Sigmoid colon (tissue), 4 donors: ENCODE data around the gene TUBGCP6.
A peak's percentile ranks its signal among the peaks of the same experiment; 100 is the strongest.

Experiments
- CTCF ChIP-seq, 4 experiments: fragments of 450-650 bp in 3 of 4; fragments of 200-600 bp in 1 of 4; IDR thresholded peaks; one replicate each; pipeline ENCODE4 v1.5.1; 2016 to 2019; ENCODE audit warnings: antibody characterized with exemption in 4 of 4, mild to moderate bottlenecking in 3 of 4, moderate library complexity in 2 of 4
- POLR2AphosphoS5 ChIP-seq, 4 donors: sonication (generic); formaldehyde crosslinking; IDR thresholded peaks; one replicate each; pipeline ENCODE4 v1.6.1; 2017; ENCODE audit warnings: antibody characterized with exemption in 4 of 4

GRCh38 chr22:50252082-50253045, 7.5 kb upstream of the TUBGCP6 start:
- TF ChIP-seq CTCF (IDR thresholded peaks at IDR 0.05) (peak; percentile 42 to 71 (median 64)), POLR2AphosphoS5 (IDR thresholded peaks at IDR 0.05) (no peak)
